Effector memory CD8-positive, alpha-beta T cell (primary cell): ENCODE data around the gene VASN.

Source experiments
- ATAC-seq: fragments of 150-1000 bp; cut with Tn5 transposase; replicated peaks from 2 replicates; pipeline ENCODE4 v1.10.0; 2021; ENCODE audit warnings: mild to moderate bottlenecking, moderate library complexity
- DNase-seq, 3 experiments: peaks; one replicate each; pipeline ENCODE4 v3.0.0; 2021
- H3K27ac Mint-ChIP-seq, 2 donors: one replicate each; pipeline ENCODE4 v1.8.0; 2022; ENCODE audit warnings: mild to moderate bottlenecking in 2 of 2, mixed read lengths in 2 of 2, moderate library complexity in 2 of 2
- H3K27me3 Mint-ChIP-seq, 2 donors: one replicate each; pipeline ENCODE4 v1.8.0; 2022; ENCODE audit warnings: mixed read lengths in 2 of 2
- H3K36me3 Mint-ChIP-seq: one replicate; pipeline ENCODE4 v1.8.0; 2022; ENCODE audit warnings: mild to moderate bottlenecking, moderate library complexity, mixed read lengths; ENCODE audit not compliant: insufficient read depth
- H3K4me1 Mint-ChIP-seq, 2 donors: one replicate each; pipeline ENCODE4 v1.8.0; 2022; ENCODE audit warnings: low read depth in 2 of 2, mixed read lengths in 2 of 2
- H3K4me3 Mint-ChIP-seq, 2 donors: one replicate each; pipeline ENCODE4 v1.8.0; 2022; ENCODE audit warnings: mild to moderate bottlenecking in 2 of 2, mixed read lengths in 2 of 2, moderate library complexity in 2 of 2
- H3K9me3 Mint-ChIP-seq, 2 donors: one replicate each; pipeline ENCODE4 v1.8.0; 2022; ENCODE audit warnings: mixed read lengths in 2 of 2

VASN gene

GRCh38 chr16:4420505-4421105, 49.0 kb downstream of the VASN start:
- Mint-ChIP-seq H3K27ac (no peak overlapping the region), H3K4me1 (peaks cover 2 to 9% of the 10 kb centered on the region in 2 donors), H3K27me3 (no peaks in the 10 kb centered on the region), H3K36me3 (peaks cover 23% of the 10 kb centered on the region), H3K9me3 (no peaks in the 10 kb centered on the region), H3K4me3 (no peak overlapping the region)
- ATAC-seq (no peak), DNase-seq (no peak)

GRCh38 chr16:4425378-4426020, 53.9 kb downstream of the VASN start, which contains the start of gene DNAJA3:
Gene DNAJA3 (plus strand): TSS chr16:4425868. CDS start chr16:4425882, 14 bp downstream.
- DNase-seq (peak; percentile 90 to 92 (median 91)), ATAC-seq (peak; percentile 85)
- Mint-ChIP-seq H3K27ac (peak within 1 kb of the TSS; percentile 98 to 99), H3K4me3 (peak within 1 kb of the TSS; percentile 85 to 92), H3K36me3 (peaks cover 36% of the 10 kb centered on the region), H3K27me3 (no peaks in the 10 kb centered on the region), H3K9me3 (no peaks in the 10 kb centered on the region), H3K4me1 (peaks cover 18 to 20% of the 10 kb centered on the region in 2 donors)

GRCh38 chr16:4426021-4426684, 54.5 kb downstream of the VASN start:
- H3K4me1 Mint-ChIP-seq: peaks cover 18 to 20% of the 10 kb centered on the region in 2 donors
- DNase-seq (no peak), ATAC-seq (peak; percentile 58)
- H3K27me3 Mint-ChIP-seq: no peaks in the 10 kb centered on the region
- peaks cover 36% of the 10 kb centered on the region for H3K36me3 Mint-ChIP-seq
- H3K27ac Mint-ChIP-seq: peak overlapping the region; percentile 98 to 99
- H3K9me3 Mint-ChIP-seq: no peaks in the 10 kb centered on the region
- peak overlapping the region; percentile 85 to 92 for H3K4me3 Mint-ChIP-seq

GRCh38 chr16:4426722-4427372, 55.2 kb downstream of the VASN start:
- DNase-seq (no peak), ATAC-seq (no peak)
- H3K27me3 Mint-ChIP-seq: no peaks in the 10 kb centered on the region
- H3K4me3 Mint-ChIP-seq: peak overlapping the region; percentile 85 to 92
- H3K36me3 Mint-ChIP-seq: peaks cover 41% of the 10 kb centered on the region
- peak overlapping the region; percentile 98 to 99 for H3K27ac Mint-ChIP-seq
- peaks cover 18 to 20% of the 10 kb centered on the region in 2 donors for H3K4me1 Mint-ChIP-seq
- no peaks in the 10 kb centered on the region for H3K9me3 Mint-ChIP-seq

- Mint-ChIP-seq H3K27ac (peak overlapping the region; percentile 46 to 82), H3K27me3 (no peaks in the 10 kb centered on the region), H3K9me3 (no peaks in the 10 kb centered on the region), H3K36me3 (peaks cover 42% of the 10 kb centered on the region), H3K4me1 (peaks cover 20 to 21% of the 10 kb centered on the region in 2 donors), H3K4me3 (no peak overlapping the region)
- no peak for ATAC-seq
- no peak for DNase-seq
Observed at GRCh38 chr16:4428500-4428899, 56.9 kb downstream of the VASN start.

- Mint-ChIP-seq H3K4me3 (no peak overlapping the region), H3K9me3 (no peaks in the 10 kb centered on the region), H3K27ac (peak overlapping the region in 1 of 2 donors; percentile 22), H3K36me3 (peaks cover 50% of the 10 kb centered on the region), H3K27me3 (no peaks in the 10 kb centered on the region), H3K4me1 (peaks cover 16 to 21% of the 10 kb centered on the region in 2 donors)
- ATAC-seq (no peak), DNase-seq (no peak)
Observed at GRCh38 chr16:4431023-4431422, 59.4 kb downstream of the VASN start.
